Heart left ventricle (tissue), 16 donors: ENCODE data around the gene FAM114A1. TPM values are rescaled to one million over a fixed set of nuclear protein-coding genes. Genes with fewer than 3 reads are reported as not detected.
"Not testable (repeated sequence)": the region's sequence is repeated elsewhere in the genome, so short reads cannot be mapped to it uniquely, and the experiment has no call there.

Experiments used
- ATAC-seq, 4 donors: fragments of 200-7000 bp; cut with Tn5 transposase; one replicate each; pipeline ENCODE4 v1.9.1; 2020 to 2022; ENCODE audit warnings: moderate library complexity in 4 of 4, mild to moderate bottlenecking in 3 of 4, moderate number of reproducible peaks in 1 of 4
- DNase-seq, 5 donors: peaks; one replicate each; pipeline ENCODE4 v3.0.0-alpha.2; 2020
- H3K27ac ChIP-seq, 12 donors: fragments of 200-600 bp; sonication (generic) in 4 of 12; one replicate each; pipeline versions ENCODE4 v1.5.0 to v1.8.0; 2016 to 2022; ENCODE audit warnings: mild to moderate bottlenecking in 2 of 12
- H3K27me3 ChIP-seq, 9 donors: fragments of 200-600 bp; sonication (generic) in 2 of 9; one replicate each; pipeline versions ENCODE4 v1.5.1 to v1.8.0; 2016 to 2022; ENCODE audit warnings: mild to moderate bottlenecking in 3 of 9
- H3K36me3 ChIP-seq, 9 donors: fragments of 200-600 bp; sonication (generic) in 2 of 9; one replicate each; pipeline versions ENCODE4 v1.5.0 to v1.8.0; 2018 to 2022; ENCODE audit warnings: mild to moderate bottlenecking in 2 of 9
- H3K4me1 ChIP-seq, 12 donors: fragments of 200-600 bp; sonication (generic) in 4 of 12; one replicate each; pipeline versions ENCODE4 v1.5.0 to v1.8.0; 2016 to 2022; ENCODE audit warnings: mild to moderate bottlenecking in 3 of 12
- H3K4me3 ChIP-seq, 12 donors: fragments of 200-600 bp; sonication (generic) in 4 of 12; one replicate each; pipeline versions ENCODE4 v1.5.0 to v1.8.0; 2017 to 2022; ENCODE audit warnings: mild to moderate bottlenecking in 9 of 12, moderate library complexity in 4 of 12
- H3K9me3 ChIP-seq, 12 donors: fragments of 200-600 bp; sonication (generic) in 4 of 12; one replicate each; pipeline versions ENCODE4 v1.5.0 to v1.8.0; 2016 to 2022; ENCODE audit warnings: mild to moderate bottlenecking in 1 of 12
- CTCF ChIP-seq, 12 donors: fragments of 200-600 bp; sonication (generic) in 4 of 12; IDR thresholded peaks; one replicate each; pipeline versions ENCODE4 v1.5.0 to v1.8.0; 2018 to 2022; ENCODE audit warnings: antibody characterized with exemption in 12 of 12, mild to moderate bottlenecking in 5 of 12
- POLR2A ChIP-seq, 2 donors: fragments of 450-650 bp; IDR thresholded peaks; one replicate each; pipeline ENCODE4 v1.6.1; 2017; ENCODE audit warnings: antibody characterized with exemption in 2 of 2, mild to moderate bottlenecking in 2 of 2, moderate library complexity in 2 of 2
- WGBS, 4 donors: extraction: QIAGEN DNeasy Blood & Tissue Kit in 2 of 4; methylation state at CpG; one replicate each; pipeline versions ENCODE4 v1.1.5 to v1.1.7; 2013 to 2018; 5-methylcytosine and 5-hydroxymethylcytosine counted together
- intact Hi-C, 10 donors: fragments of 100-400 bp; cut with DNase I; formaldehyde crosslinking; loops; one replicate each; pipeline versions ENCODE4 v1.11.1 to v1.14.2; 2022
- polyA plus RNA-seq, 2 donors: library from polyadenylated mRNA; stranded (reverse); fragments of 200-250 nt; gene quantifications; one replicate each; pipeline ENCODE4 v1.2.3, GENCODE V29; 2013
- total RNA-seq, 9 donors: library from RNA; depleted of rRNA in 2 of 9; stranded (reverse); fragments of >200 nt in 2 of 9; fragmentation: NEBNext Ultra II Directional in 3 of 9; extraction: Animal tissue kit (Norgen Biotek cat#: 25700) in 3 of 9; gene quantifications; one replicate each; pipeline versions ENCODE4 v1.1.0 to v1.2.4, GENCODE V29; 2016 to 2023
- donor health status: ischemic (EF 13 %, LVEDD 7.1; RV severe dilation, severe dysfunction).
- donor health status: healthy with polysubstance abuse.
- donor health status: DM: no; HTN: yes; CAD: no.
- donor health status: DM: no; HTN: no; CAD: no.
- donor health status: ischemic (EF 25% LVEDD 6.9; RV normal size, moderate dysfunction).
- donor health status: ischemic (EF 25% LVEDD 5.7; RV mildly dilated, moderate dysfunction).
- donor health status: healthy.
- donor health status: DM: yes; HTN: yes; CAD: no.
- donor health status: ischemic (EF 35%, LVEDD 5.7; RV mildly dilated, moderate dysfunction).
- donor health status: nonischemic (EF 11% LVEDD 7.7; RV severe dilation, severe dysfunction).
- donor health status: DM: yes; HTN: yes; CAD: no.
- donor health status: PGD.
- donor health status: ischemic (EF 29% LVEDD 5.4; RV normal size, mild dysfunction).
- donor health status: nonischemic (EF 23%, LVEDD 6.1; RV moderate dilation, normal function).

FAM114A1 gene
- total and polyA plus RNA-seq, 11 donors, result 6.0 to 41.5 (median 23.2) TPM

- ATAC-seq (no peak), DNase-seq (no peak)
- Histone ChIP-seq H3K27ac (no peak overlapping the region), H3K27me3 (no peaks in the 10 kb centered on the region), H3K4me1 (no peaks in the 10 kb centered on the region), H3K4me3 (no peak overlapping the region), H3K36me3 (peaks cover 0 to 97% (median 90%) of the 10 kb centered on the region in 9 donors), H3K9me3 (no peaks in the 10 kb centered on the region)
- no peak for TF ChIP-seq POLR2A (IDR thresholded peaks at IDR 0.05)
- TF ChIP-seq CTCF (IDR thresholded peaks at IDR 0.05), result no peak
- intact Hi-C loops, result no loop called here
- 81 to 86% (median 84%) methylated on average over 8 of the region's 8 CpGs for WGBS, 4 donors
These were observed 47.2 kb downstream of the FAM114A1 start for GRCh38 chr4:38914854-38915253.

- H3K27ac ChIP-seq, H3K9me3 ChIP-seq, ATAC-seq, H3K27me3 ChIP-seq, H3K4me1 ChIP-seq, intact Hi-C loops, DNase-seq, H3K4me3 ChIP-seq: not testable (repeated sequence)
- H3K36me3 ChIP-seq, result peaks cover 0 to 99% (median 90%) of the 10 kb centered on the region in 9 donors
- WGBS, 4 donors, result 84 to 99% (median 97%) methylated on average over 5 of the region's 5 CpGs
These were observed 48.7 kb downstream of the FAM114A1 start for GRCh38 chr4:38916267-38916666.

- TF ChIP-seq CTCF (IDR thresholded peaks at IDR 0.05) (no peak), POLR2A (IDR thresholded peaks at IDR 0.05) (no peak)
- Histone ChIP-seq H3K4me3 (no peak overlapping the region), H3K4me1 (peaks cover 0 to 5% (median 0%) of the 10 kb centered on the region in 12 donors), H3K36me3 (peaks cover 0 to 99% (median 91%) of the 10 kb centered on the region in 9 donors), H3K9me3 (no peaks in the 10 kb centered on the region), H3K27ac (no peak overlapping the region), H3K27me3 (no peaks in the 10 kb centered on the region)
- DNase-seq (no peak), ATAC-seq (no peak)
- 83 to 96% (median 91%) methylated on average over 8 of the region's 8 CpGs for WGBS, 4 donors
- intact Hi-C loops, result no loop called here
These were observed 49.9 kb downstream of the FAM114A1 start for GRCh38 chr4:38917481-38918025.

- 95 to 98% (median 97%) methylated on average over 3 of the region's 3 CpGs for WGBS, 4 donors
These were observed 51.9 kb downstream of the FAM114A1 start for GRCh38 chr4:38919494-38919893.

More at GRCh38 chr4:38919494-38919893, 51.9 kb downstream of the FAM114A1 start:
- no peak for ATAC-seq
- no peak for DNase-seq
- Histone ChIP-seq H3K9me3 (no peaks in the 10 kb centered on the region), H3K36me3 (peaks cover 0 to 99% (median 90%) of the 10 kb centered on the region in 9 donors), H3K4me1 (peaks cover 0 to 5% (median 0%) of the 10 kb centered on the region in 12 donors), H3K4me3 (no peak overlapping the region), H3K27me3 (no peaks in the 10 kb centered on the region), H3K27ac (no peak overlapping the region)
- intact Hi-C loops, result no loop called here
- no peak for TF ChIP-seq CTCF (IDR thresholded peaks at IDR 0.05)
